ENCODE results near the gene MX2. TPM values are rescaled to one million over a fixed set of nuclear protein-coding genes. Genes with fewer than 3 reads are reported as not detected.
A peak's percentile ranks its signal among the peaks of the same experiment; 100 is the strongest.

The MX2 gene
- total RNA-seq, 1 experiment from 2014 or later = 0.15 TPM

- no peak for TF ChIP-seq EZH2phosphoT487 (IDR thresholded peaks at IDR 0.05; ENCODE audit: borderline replicate concordance, low read length)
- no peak for TF ChIP-seq CTCF (conservative IDR thresholded peaks at IDR 0.05; ENCODE audit: low read depth, low read length)
- TF ChIP-seq EZH2 (IDR thresholded peaks at IDR 0.05; ENCODE audit: low read length, unreplicated experiment) = no peak
- no peaks in the 10 kb centered on the region for H3K36me3 ChIP-seq (ENCODE audit: low read depth, low read length)
- CTCF ChIA-PET = no interaction called here
- H3K4me2 ChIP-seq (ENCODE audit: low read length) = peak overlapping the region; percentile 84
- H3K9ac ChIP-seq (ENCODE audit: low read length) = no peak overlapping the region
- H4K20me1 ChIP-seq (ENCODE audit: low read length) = no peaks in the 10 kb centered on the region
- H3F3A ChIP-seq (ENCODE audit: low read length, unreplicated experiment) = no peaks in the 10 kb centered on the region
- POLR2A ChIA-PET (ENCODE audit: unreplicated experiment) = no interaction called here
- no peaks in the 10 kb centered on the region for H3K79me2 ChIP-seq (ENCODE audit: low read length)
- BruUV-seq (replicated peaks) = no TSS peak
- no peak overlapping the region for H3K27ac ChIP-seq (ENCODE audit: low read length)
- H3K4me3 ChIP-seq (ENCODE audit: low read length) = no peak overlapping the region
- 0 out of 2 replicates have a peak, but pooled peaks cover 4% of the 10 kb centered on the region for H3K9me3 ChIP-seq (ENCODE audit: low read length)
- DNase-seq = no peak
- H2AFZ ChIP-seq (ENCODE audit: low read length) = no peak overlapping the region
- no peaks in the 10 kb centered on the region for H3K9me2 ChIP-seq (replicated peaks; ENCODE audit: low read length)
- no peak for ATAC-seq
- intact Hi-C loops (cut with micrococcal nuclease) = loop anchor here (5.0 kb wide), 1 partner anchor 63 kb away; no protein-coding TSS in a partner anchor
- H3K4me1 ChIP-seq (ENCODE audit: insufficient read depth, low read length) = peaks cover 18% of the 10 kb centered on the region
- peaks cover 29% of the 10 kb centered on the region; the same call in 1 of the 2 replicates for H3K27me3 ChIP-seq (ENCODE audit: low read length)
These were observed 16.5 kb upstream of the MX2 start for GRCh38 chr21:41345356-41345755.

GRCh38 chr21:41345934-41346685, 15.7 kb upstream of the MX2 start:
- ChIA-PET CTCF (no interaction called here), POLR2A (ENCODE audit: unreplicated experiment) (no interaction called here)
- no peaks in the 10 kb centered on the region for H3K9me2 ChIP-seq (replicated peaks; ENCODE audit: low read length)
- H4K20me1 ChIP-seq (ENCODE audit: low read length) = no peaks in the 10 kb centered on the region; the same call in 1 of the 2 replicates
- H3K36me3 ChIP-seq (ENCODE audit: low read depth, low read length) = no peaks in the 10 kb centered on the region
- H3K9ac ChIP-seq (ENCODE audit: low read length) = no peak overlapping the region
- H3K27me3 ChIP-seq (ENCODE audit: low read length) = peaks cover 29% of the 10 kb centered on the region; the same call in 1 of the 2 replicates
- intact Hi-C loops (cut with micrococcal nuclease) = loop anchor here (5.0 kb wide), 1 partner anchor 64 kb away; no protein-coding TSS in a partner anchor
- H3K27ac ChIP-seq (ENCODE audit: low read length) = peak overlapping the region; percentile 38; the same call in 1 of the 2 replicates
- BruUV-seq (replicated peaks) = no TSS peak
- no peaks in the 10 kb centered on the region for H3F3A ChIP-seq (ENCODE audit: low read length, unreplicated experiment)
- DNase-seq (peak; percentile 91), ATAC-seq (peak; percentile 97)
- peaks cover 18% of the 10 kb centered on the region for H3K4me1 ChIP-seq (ENCODE audit: insufficient read depth, low read length)
- H3K4me2 ChIP-seq (ENCODE audit: low read length) = peak overlapping the region; percentile 84
- no peak for TF ChIP-seq CTCF (conservative IDR thresholded peaks at IDR 0.05; ENCODE audit: low read depth, low read length)
- TF ChIP-seq EZH2 (IDR thresholded peaks at IDR 0.05; ENCODE audit: low read length, unreplicated experiment) = no peak
- H2AFZ ChIP-seq (ENCODE audit: low read length) = 0 out of 2 replicates have a peak overlapping the region, but pooled peaks have one; percentile 45
- no peaks in the 10 kb centered on the region for H3K79me2 ChIP-seq (ENCODE audit: low read length)
- H3K4me3 ChIP-seq (ENCODE audit: low read length) = peak overlapping the region; percentile 48
- H3K9me3 ChIP-seq (ENCODE audit: low read length) = 0 out of 2 replicates have a peak, but pooled peaks cover 4% of the 10 kb centered on the region

- DNase-seq = no peak
- no peaks in the 10 kb centered on the region for H3F3A ChIP-seq (ENCODE audit: low read length, unreplicated experiment)
- no TSS peak for BruUV-seq (replicated peaks)
- no peak for ATAC-seq
- no peaks in the 10 kb centered on the region for H3K9me2 ChIP-seq (replicated peaks; ENCODE audit: low read length)
- CTCF ChIA-PET = no interaction called here
- peaks cover 29% of the 10 kb centered on the region; the same call in 1 of the 2 replicates for H3K27me3 ChIP-seq (ENCODE audit: low read length)
- H3K9ac ChIP-seq (ENCODE audit: low read length) = no peak overlapping the region
- H2AFZ ChIP-seq (ENCODE audit: low read length) = no peak overlapping the region
- peaks cover 18% of the 10 kb centered on the region for H3K4me1 ChIP-seq (ENCODE audit: insufficient read depth, low read length)
- 0 out of 2 replicates have a peak, but pooled peaks cover 4% of the 10 kb centered on the region for H3K9me3 ChIP-seq (ENCODE audit: low read length)
- no peaks in the 10 kb centered on the region for H3K36me3 ChIP-seq (ENCODE audit: low read depth, low read length)
- intact Hi-C loops (cut with micrococcal nuclease) = loop anchor here (5.0 kb wide), 1 partner anchor 64 kb away; no protein-coding TSS in a partner anchor
- no peak overlapping the region for H3K4me3 ChIP-seq (ENCODE audit: low read length)
- H3K27ac ChIP-seq (ENCODE audit: low read length) = peak overlapping the region; percentile 38; the same call in 1 of the 2 replicates
- H4K20me1 ChIP-seq (ENCODE audit: low read length) = no peaks in the 10 kb centered on the region; the same call in 1 of the 2 replicates
- no peaks in the 10 kb centered on the region for H3K79me2 ChIP-seq (ENCODE audit: low read length)
- TF ChIP-seq EZH2phosphoT487 (IDR thresholded peaks at IDR 0.05; ENCODE audit: borderline replicate concordance, low read length) (no peak), EZH2 (IDR thresholded peaks at IDR 0.05; ENCODE audit: low read length, unreplicated experiment) (no peak), CTCF (conservative IDR thresholded peaks at IDR 0.05; ENCODE audit: low read depth, low read length) (no peak)
- peak overlapping the region; percentile 84 for H3K4me2 ChIP-seq (ENCODE audit: low read length)
- POLR2A ChIA-PET (ENCODE audit: unreplicated experiment) = no interaction called here
These were observed 15.1 kb upstream of the MX2 start for GRCh38 chr21:41346758-41347157.
